Aorta (tissue), 5 donors: Measurements from ENCODE around the gene CCR5. TPM values are rescaled to one million over a fixed set of nuclear protein-coding genes. Genes with fewer than 3 reads are reported as not detected.

ENCODE experiments used
- ATAC-seq: fragments of 200-7000 bp; cut with Tn5 transposase; one replicate; pipeline ENCODE4 v1.9.1; 2022; ENCODE audit warnings: moderate library complexity; ENCODE audit not compliant: low FRiP score
- DNase-seq, 2 donors: peaks; one replicate each; pipeline ENCODE4 v3.0.0-alpha.2; 2020
- H3K27ac ChIP-seq, 2 donors: one replicate each; pipeline ENCODE4 v1.5.1; 2013; ENCODE audit warnings: low read length in 2 of 2, mild to moderate bottlenecking in 2 of 2, moderate library complexity in 2 of 2, control low read depth in 1 of 2, inconsistent platforms in 1 of 2, low read depth in 1 of 2
- H3K27me3 ChIP-seq, 2 donors: one replicate each; pipeline ENCODE4 v1.6.1; 2013; ENCODE audit warnings: control low read depth in 1 of 2, low read length in 1 of 2, mild to moderate bottlenecking in 1 of 2, moderate library complexity in 1 of 2; ENCODE audit not compliant: insufficient read depth in 2 of 2, control insufficient read depth in 1 of 2
- H3K36me3 ChIP-seq, 2 donors: one replicate each; pipeline ENCODE4 v1.6.1; 2013; ENCODE audit warnings: control low read depth in 1 of 2, low read length in 1 of 2, mild to moderate bottlenecking in 1 of 2; ENCODE audit not compliant: insufficient read depth in 2 of 2, control insufficient read depth in 1 of 2
- H3K4me1 ChIP-seq, 2 donors: one replicate each; pipeline ENCODE4 v1.6.1; 2013; ENCODE audit warnings: low read length in 2 of 2, control low read depth in 1 of 2, mild to moderate bottlenecking in 1 of 2, moderate library complexity in 1 of 2; ENCODE audit not compliant: insufficient read depth in 2 of 2, control insufficient read depth in 1 of 2
- H3K4me3 ChIP-seq, 2 donors: one replicate each; pipeline ENCODE4 v1.5.1; 2013; ENCODE audit warnings: low read length in 2 of 2, control low read depth in 1 of 2, mild to moderate bottlenecking in 1 of 2
- H3K9me3 ChIP-seq: one replicate; pipeline ENCODE4 v1.6.1; 2013; ENCODE audit warnings: mild to moderate bottlenecking, low read length; ENCODE audit not compliant: control insufficient read depth
- WGBS, 2 donors: extraction: QIAGEN DNeasy Blood & Tissue Kit; methylation state at CpG; one replicate each; pipeline ENCODE4 v1.1.7; 2013; 5-methylcytosine and 5-hydroxymethylcytosine counted together
- intact Hi-C, 2 donors: fragments of 100-400 bp; cut with DNase I; formaldehyde crosslinking; loops; one replicate each; pipeline versions ENCODE4 v1.14.2 to v1.15.0; 2022
- polyA plus RNA-seq, 2 donors: library from polyadenylated mRNA; stranded (reverse); fragments of 200-250 nt; gene quantifications; one replicate each; pipeline ENCODE4 v1.2.3, GENCODE V29; 2013
- total RNA-seq, 2 donors: library from RNA; stranded (reverse); fragmentation: NEBNext Ultra II Directional; extraction: Animal tissue kit (Norgen Biotek cat#: 25700); gene quantifications; one replicate each; pipeline ENCODE4 v1.2.1, GENCODE V29; 2021
- donor health status: healthy with polysubstance abuse.
- donor health status: Bipolar disorder and iron deficiency.
- donor health status: DM: no; HTN: no; CAD: no.
- donor health status: DM: no; HTN: no; CAD: no.
- donor health status: DM: yes; HTN: yes; CAD: no.

Gene CCR5
- total and polyA plus RNA-seq, 4 donors, result 0.05 to 5.7 (median 3.1) TPM

DNA sequence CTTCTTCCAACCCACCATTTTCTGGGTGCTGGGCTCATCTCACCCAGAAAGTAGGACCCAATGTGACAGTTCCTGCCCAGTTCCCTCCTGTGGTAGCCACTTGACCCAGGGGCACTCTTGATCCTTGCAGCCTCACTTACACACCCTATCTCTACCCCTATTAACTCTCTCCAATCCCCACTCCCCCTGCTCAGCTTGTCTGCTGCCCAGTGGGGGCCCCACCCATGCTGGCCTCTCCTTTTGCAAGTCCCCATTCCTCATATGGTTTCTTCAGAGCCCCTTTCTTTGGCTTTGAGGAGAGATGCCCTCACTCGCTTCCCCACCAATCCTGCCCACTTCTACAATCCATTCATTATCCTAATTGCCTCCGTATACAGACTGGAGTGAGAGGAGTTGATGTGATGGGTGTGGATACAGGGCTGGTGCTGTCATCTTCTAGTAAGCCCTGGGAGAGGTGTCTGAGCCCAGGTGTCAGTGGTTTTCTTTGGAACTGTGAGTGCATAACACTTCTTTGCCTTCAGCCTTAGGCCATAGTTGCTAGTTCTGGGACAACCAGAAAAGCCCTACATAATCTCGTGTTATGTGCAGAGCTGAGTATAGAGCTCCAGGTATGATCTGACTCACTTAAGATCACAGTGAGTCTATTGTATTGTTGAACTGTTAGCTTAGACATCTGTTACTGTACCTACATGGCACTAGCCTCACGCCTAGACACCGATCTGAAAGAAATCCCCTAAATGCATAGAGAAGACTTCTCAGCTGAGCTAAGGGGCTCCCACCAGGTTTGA, 4.8 kb upstream of the CCR5 start:
- Histone ChIP-seq H3K4me1 (no peaks in the 10 kb centered on the region), H3K9me3 (peaks cover 2% of the 10 kb centered on the region), H3K27me3 (no peaks in the 10 kb centered on the region), H3K4me3 (no peak overlapping the region), H3K27ac (no peak overlapping the region), H3K36me3 (no peaks in the 10 kb centered on the region)
- intact Hi-C loops, result no loop called here
- 88 to 89% methylated on average over 5 of the region's 5 CpGs for WGBS, 2 donors
- no peak for ATAC-seq
- no peak for DNase-seq

DNA sequence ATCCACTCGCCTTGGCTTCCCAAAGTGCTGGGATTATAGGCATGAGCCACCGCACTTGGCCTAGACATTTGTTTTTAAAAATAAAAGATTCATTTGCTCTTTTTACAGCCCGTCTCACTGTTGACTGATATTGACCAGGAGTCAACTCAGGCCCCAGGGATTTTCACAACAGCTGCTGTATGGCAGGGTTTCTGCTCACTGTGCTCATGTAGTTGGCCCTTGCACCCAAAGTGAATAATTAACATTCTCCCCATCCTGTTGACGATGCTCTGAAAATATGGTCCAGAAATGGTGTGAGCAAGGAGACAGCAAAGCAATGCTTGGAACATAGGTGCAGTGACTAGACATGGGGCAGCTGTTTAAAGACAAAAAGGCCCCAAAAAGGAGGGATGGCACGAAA, 2.9 kb upstream of the CCR5 start:
- Histone ChIP-seq H3K27ac (no peak overlapping the region), H3K4me3 (no peak overlapping the region), H3K36me3 (no peaks in the 10 kb centered on the region), H3K4me1 (no peaks in the 10 kb centered on the region), H3K9me3 (peaks cover 2% of the 10 kb centered on the region), H3K27me3 (no peaks in the 10 kb centered on the region)
- 72 to 75% methylated on average over 5 of the region's 5 CpGs for WGBS, 2 donors
- no peak for ATAC-seq
- intact Hi-C loops, result no loop called here
- no peak for DNase-seq

GRCh38 chr3:46368569-46368968, 2.2 kb upstream of the CCR5 start:
- ATAC-seq, result no peak
- Histone ChIP-seq H3K4me3 (no peak overlapping the region), H3K36me3 (no peaks in the 10 kb centered on the region), H3K9me3 (peaks cover 2% of the 10 kb centered on the region), H3K4me1 (no peaks in the 10 kb centered on the region), H3K27me3 (no peaks in the 10 kb centered on the region), H3K27ac (no peak overlapping the region)
- intact Hi-C loops, result no loop called here
- DNase-seq, result peak in 1 of 2 donors; percentile 88
- WGBS, 2 donors, result 51 to 52% methylated on average over 7 of the region's 7 CpGs

DNA sequence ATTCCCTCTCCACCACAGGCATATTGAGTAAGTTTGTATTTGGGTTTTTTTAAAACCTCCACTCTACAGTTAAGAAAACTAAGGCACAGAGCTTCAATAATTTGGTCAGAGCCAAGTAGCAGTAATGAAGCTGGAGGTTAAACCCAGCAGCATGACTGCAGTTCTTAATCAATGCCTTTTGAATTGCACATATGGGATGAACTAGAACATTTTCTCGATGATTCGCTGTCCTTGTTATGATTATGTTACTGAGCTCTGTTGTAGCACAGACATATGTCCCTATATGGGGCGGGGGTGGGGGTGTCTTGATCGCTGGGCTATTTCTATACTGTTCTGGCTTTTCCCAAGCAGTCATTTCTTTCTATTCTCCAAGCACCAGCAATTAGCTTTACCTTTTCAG, 1.6 kb upstream of the CCR5 start:
- WGBS, 2 donors, result 80 to 84% methylated on average over 4 of the region's 4 CpGs

DNA sequence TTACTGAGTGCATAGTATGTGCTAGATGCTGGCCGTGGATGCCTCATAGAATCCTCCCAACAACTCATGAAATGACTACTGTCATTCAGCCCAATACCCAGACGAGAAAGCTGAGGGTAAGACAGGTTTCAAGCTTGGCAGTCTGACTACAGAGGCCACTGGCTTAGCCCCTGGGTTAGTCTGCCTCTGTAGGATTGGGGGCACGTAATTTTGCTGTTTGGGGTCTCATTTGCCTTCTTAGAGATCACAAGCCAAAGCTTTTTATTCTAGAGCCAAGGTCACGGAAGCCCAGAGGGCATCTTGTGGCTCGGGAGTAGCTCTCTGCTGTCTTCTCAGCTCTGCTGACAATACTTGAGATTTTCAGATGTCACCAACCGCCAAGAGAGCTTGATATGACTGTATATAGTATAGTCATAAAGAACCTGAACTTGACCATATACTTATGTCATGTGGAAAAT, 1.0 kb upstream of the CCR5 start:
- Histone ChIP-seq H3K36me3 (no peaks in the 10 kb centered on the region), H3K9me3 (peaks cover 2% of the 10 kb centered on the region), H3K4me1 (no peaks in the 10 kb centered on the region), H3K27me3 (no peaks in the 10 kb centered on the region), H3K4me3 (no peak overlapping the region), H3K27ac (no peak overlapping the region)
- 68 to 69% methylated on average over 6 of the region's 6 CpGs for WGBS, 2 donors
- DNase-seq (no peak), ATAC-seq (no peak)
- intact Hi-C loops, result no loop called here

More for the DNA sequence above, 1.6 kb upstream of the CCR5 start:
- Histone ChIP-seq H3K4me1 (no peaks in the 10 kb centered on the region), H3K27ac (no peak overlapping the region), H3K36me3 (no peaks in the 10 kb centered on the region), H3K27me3 (no peaks in the 10 kb centered on the region), H3K9me3 (peaks cover 2% of the 10 kb centered on the region), H3K4me3 (no peak overlapping the region)
- DNase-seq (no peak), ATAC-seq (no peak)
- intact Hi-C loops, result no loop called here

DNA sequence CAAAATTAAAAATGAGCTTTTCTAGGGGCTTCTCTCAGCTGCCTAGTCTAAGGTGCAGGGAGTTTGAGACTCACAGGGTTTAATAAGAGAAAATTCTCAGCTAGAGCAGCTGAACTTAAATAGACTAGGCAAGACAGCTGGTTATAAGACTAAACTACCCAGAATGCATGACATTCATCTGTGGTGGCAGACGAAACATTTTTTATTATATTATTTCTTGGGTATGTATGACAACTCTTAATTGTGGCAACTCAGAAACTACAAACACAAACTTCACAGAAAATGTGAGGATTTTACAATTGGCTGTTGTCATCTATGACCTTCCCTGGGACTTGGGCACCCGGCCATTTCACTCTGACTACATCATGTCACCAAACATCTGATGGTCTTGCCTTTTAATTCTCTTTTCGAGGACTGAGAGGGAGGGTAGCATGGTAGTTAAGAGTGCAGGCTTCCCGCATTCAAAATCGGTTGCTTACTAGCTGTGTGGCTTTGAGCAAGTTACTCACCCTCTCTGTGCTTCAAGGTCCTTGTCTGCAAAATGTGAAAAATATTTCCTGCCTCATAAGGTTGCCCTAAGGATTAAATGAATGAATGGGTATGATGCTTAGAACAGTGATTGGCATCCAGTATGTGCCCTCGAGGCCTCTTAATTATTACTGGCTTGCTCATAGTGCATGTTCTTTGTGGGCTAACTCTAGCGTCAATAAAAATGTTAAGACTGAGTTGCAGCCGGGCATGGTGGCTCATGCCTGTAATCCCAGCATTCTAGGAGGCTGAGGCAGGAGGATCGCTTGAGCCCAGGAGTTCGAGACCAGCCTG, 984 bp downstream of the CCR5 start:
- Histone ChIP-seq H3K4me3 (no peak overlapping the region), H3K27ac (no peak overlapping the region), H3K9me3 (peaks cover 2% of the 10 kb centered on the region), H3K27me3 (no peaks in the 10 kb centered on the region), H3K4me1 (no peaks in the 10 kb centered on the region), H3K36me3 (no peaks in the 10 kb centered on the region)
- DNase-seq (no peak), ATAC-seq (no peak)
- WGBS, 2 donors, result 59 to 69% methylated on average over 10 of the region's 10 CpGs
- intact Hi-C loops, result no loop called here

DNA sequence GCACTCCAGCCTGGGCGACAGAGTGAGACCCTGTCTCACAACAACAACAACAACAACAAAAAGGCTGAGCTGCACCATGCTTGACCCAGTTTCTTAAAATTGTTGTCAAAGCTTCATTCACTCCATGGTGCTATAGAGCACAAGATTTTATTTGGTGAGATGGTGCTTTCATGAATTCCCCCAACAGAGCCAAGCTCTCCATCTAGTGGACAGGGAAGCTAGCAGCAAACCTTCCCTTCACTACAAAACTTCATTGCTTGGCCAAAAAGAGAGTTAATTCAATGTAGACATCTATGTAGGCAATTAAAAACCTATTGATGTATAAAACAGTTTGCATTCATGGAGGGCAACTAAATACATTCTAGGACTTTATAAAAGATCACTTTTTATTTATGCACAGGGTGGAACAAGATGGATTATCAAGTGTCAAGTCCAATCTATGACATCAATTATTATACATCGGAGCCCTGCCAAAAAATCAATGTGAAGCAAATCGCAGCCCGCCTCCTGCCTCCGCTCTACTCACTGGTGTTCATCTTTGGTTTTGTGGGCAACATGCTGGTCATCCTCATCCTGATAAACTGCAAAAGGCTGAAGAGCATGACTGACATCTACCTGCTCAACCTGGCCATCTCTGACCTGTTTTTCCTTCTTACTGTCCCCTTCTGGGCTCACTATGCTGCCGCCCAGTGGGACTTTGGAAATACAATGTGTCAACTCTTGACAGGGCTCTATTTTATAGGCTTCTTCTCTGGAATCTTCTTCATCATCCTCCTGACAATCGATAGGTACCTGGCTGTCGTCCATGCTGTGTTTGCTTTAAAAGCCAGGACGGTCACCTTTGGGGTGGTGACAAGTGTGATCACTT, 2.0 kb downstream of the CCR5 start:
- intact Hi-C loops, result no loop called here
- ATAC-seq (no peak), DNase-seq (no peak)
- Histone ChIP-seq H3K9me3 (peaks cover 2% of the 10 kb centered on the region), H3K27ac (no peak overlapping the region), H3K27me3 (no peaks in the 10 kb centered on the region), H3K4me1 (no peaks in the 10 kb centered on the region), H3K4me3 (no peak overlapping the region), H3K36me3 (no peaks in the 10 kb centered on the region)
- 82 to 83% methylated on average over 9 of the region's 9 CpGs for WGBS, 2 donors

- no peaks in the 10 kb centered on the region for H3K4me1 ChIP-seq
- intact Hi-C loops, result no loop called here
- H3K4me3 ChIP-seq, result no peak overlapping the region
- H3K36me3 ChIP-seq, result no peaks in the 10 kb centered on the region
- ATAC-seq, result no peak
- no peaks in the 10 kb centered on the region for H3K27me3 ChIP-seq
- H3K27ac ChIP-seq, result no peak overlapping the region
- DNase-seq, result no peak
- H3K9me3 ChIP-seq, result no peaks in the 10 kb centered on the region
- WGBS, 2 donors, result 66 to 76% methylated on average over 3 of the region's 3 CpGs
These were observed 4.0 kb downstream of the CCR5 start for GRCh38 chr3:46374755-46375154.
